H7 (cell line): ENCODE data around the gene POLR3B. TPM values are rescaled to one million over a fixed set of nuclear protein-coding genes. Genes with fewer than 3 reads are reported as not detected.

Experiments
- DNase-seq: peaks from one replicate; pipeline ENCODE4 v3.0.0; 2012
- H3K27me3 ChIP-seq: 2 replicates; pipeline ENCODE4 v1.6.0; 2011; ENCODE audit warnings: mild to moderate bottlenecking, low read length; ENCODE audit not compliant: control insufficient read depth, insufficient read depth
- H3K36me3 ChIP-seq: replicated peaks from 2 replicates; pipeline ENCODE4 v1.5.1; 2011; ENCODE audit warnings: low read length; ENCODE audit not compliant: control insufficient read depth, insufficient read depth
- H3K4me3 ChIP-seq: 2 replicates; pipeline ENCODE4 v1.5.1; 2011; ENCODE audit warnings: low read depth, mild to moderate bottlenecking, control low read depth, low read length, moderate library complexity; ENCODE audit not compliant: insufficient read depth
- total RNA-seq: library from RNA; depleted of rRNA; stranded (reverse); fragments of >200 nt; shearing (Covaris generic); gene quantifications from 2 replicates; pipeline ENCODE4 v1.2.3, GENCODE V29; 2014

POLR3B gene
- total RNA-seq, 1 experiment from 2014 or later = 8.5 TPM

DNA sequence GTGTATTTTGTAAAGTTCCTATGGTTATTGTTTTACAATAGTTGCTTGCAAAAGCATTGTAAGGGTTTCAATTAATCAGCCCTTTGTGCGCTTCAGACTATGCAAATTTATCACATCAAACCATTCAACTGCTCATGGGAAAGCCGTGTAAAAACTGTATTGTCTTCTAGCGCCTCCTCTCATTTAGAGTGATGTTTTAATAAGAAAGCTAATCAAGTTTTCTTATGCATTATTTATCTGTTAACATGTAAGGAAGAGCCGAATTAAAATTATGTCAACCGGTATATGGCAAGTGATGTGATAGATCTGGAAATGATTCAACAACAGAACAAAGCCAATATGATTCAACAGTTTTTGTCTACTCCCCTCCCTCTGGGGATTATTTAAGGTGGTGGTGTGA lies 132.7 kb downstream of the POLR3B start:
- H3K27me3 ChIP-seq = no peaks in the 10 kb centered on the region
- no peak for DNase-seq
- no peaks in the 10 kb centered on the region for H3K36me3 ChIP-seq
- no peak overlapping the region for H3K4me3 ChIP-seq

DNA sequence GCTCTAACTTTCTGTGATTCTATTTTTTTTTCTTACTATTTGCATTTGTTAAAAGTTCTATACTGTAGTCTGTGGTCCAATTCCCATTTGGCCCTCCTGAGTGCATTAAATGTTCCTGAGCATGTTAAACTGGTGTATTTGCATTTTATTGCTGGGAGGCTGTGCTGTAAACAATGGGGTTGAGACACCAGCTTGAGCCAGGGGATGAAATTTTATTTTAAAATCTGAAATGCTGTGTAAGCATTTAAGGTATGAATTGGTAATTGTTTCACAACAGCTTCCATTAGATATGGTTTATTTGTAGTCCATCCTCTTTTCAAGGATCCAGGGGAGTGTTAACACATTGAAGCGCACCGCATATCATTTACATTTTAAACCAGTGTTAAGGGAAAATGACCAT lies 135.3 kb downstream of the POLR3B start:
- Histone ChIP-seq H3K4me3 (no peak overlapping the region), H3K27me3 (no peaks in the 10 kb centered on the region), H3K36me3 (no peaks in the 10 kb centered on the region)
- DNase-seq = no peak

DNA sequence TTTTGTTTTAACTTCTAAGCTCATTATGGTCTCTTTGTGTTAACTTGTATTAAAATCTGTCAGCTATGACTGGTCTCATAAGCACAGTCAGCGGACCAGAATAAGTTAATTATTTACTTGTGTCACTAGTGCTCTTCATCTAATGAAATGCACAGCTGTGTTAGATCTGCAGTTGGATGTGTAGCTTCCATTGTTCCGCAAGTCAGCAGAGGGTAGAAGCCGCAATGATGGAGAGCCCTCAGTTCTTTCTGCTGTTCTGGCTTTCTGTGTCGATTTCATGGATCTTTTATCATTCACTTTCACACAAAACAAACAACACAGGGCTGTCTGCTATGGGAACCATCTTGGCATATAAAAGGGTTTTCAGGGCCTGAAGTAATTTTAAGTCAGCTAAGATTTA lies 136.0 kb downstream of the POLR3B start:
- no peaks in the 10 kb centered on the region for H3K27me3 ChIP-seq
- no peaks in the 10 kb centered on the region for H3K36me3 ChIP-seq
- DNase-seq = no peak
- no peak overlapping the region for H3K4me3 ChIP-seq

DNA sequence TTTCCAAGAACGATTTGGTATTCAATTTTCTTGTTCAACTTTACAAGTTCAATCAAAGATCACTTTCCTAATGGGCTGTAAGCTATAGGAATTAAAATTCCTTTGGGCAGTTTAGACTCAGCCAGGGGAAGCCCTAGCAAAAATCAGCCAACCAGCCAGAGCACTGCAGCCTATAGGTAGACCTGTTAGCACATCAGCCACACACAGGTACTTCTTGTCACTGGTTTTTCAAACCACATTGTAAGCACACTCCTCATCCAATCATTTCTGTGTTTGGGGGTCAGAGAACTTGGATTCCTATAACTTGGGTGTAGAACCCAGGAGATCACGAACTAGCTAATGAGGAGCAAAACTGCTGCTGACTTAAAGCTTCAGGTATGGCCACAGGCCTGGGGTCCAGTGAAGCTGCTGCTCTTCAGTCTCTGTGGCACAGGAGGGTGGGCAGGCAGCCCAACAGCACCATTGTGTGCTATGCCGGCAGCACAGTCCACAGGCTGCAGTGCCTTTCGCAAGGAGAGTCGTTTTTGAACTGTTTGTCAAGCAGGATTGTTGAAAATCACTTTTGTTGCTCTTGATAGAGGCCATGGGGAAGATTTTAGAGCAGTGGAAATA lies 137.9 kb downstream of the POLR3B start:
- no peak overlapping the region for H3K4me3 ChIP-seq
- no peaks in the 10 kb centered on the region for H3K36me3 ChIP-seq
- DNase-seq = no peak
- no peaks in the 10 kb centered on the region for H3K27me3 ChIP-seq

DNA sequence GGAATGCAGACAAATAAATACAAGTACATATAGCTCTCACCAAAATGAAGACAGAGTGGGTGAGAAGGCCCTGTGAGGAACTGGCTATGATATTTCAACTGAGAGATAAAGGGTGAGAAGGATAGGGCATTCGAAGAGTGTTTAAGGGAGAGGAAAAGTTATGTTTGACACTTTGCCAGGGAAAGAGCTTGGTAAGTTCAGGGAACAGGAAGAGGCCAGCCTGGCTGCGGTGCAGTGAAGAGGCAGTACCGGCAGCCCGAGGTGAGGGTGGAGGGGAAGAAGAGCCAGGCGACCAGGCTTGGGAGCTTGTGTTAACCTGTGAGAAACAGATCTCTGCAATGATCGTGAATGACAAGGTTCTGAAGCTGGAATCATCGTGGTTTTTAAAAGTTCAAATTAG lies 140.5 kb downstream of the POLR3B start:
- DNase-seq = no peak
- no peaks in the 10 kb centered on the region; the same call in 1 of the 2 replicates for H3K36me3 ChIP-seq

DNA sequence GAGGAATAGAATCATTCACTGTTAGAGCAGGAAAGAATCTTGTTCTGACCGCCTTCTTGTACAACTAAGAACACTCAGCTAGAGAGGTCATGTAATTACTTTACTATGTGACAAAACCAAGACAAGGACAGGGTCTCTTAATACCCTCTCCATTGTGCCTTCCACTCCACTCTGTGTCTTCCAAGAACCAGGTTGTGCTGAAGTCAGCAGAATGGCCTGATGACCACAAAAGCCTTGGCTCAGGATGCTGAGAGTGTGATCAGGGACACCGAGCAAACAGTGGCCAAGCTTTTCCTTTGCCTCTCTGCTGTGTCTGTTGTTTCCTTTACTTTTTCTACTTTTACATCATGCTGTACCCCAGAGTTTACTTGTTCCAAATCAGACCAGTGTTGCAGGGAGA lies 142.1 kb downstream of the POLR3B start:
- no peaks in the 10 kb centered on the region for H3K27me3 ChIP-seq
- H3K4me3 ChIP-seq = no peak overlapping the region
- no peak for DNase-seq
- no peaks in the 10 kb centered on the region; the same call in 1 of the 2 replicates for H3K36me3 ChIP-seq

More for the DNA sequence above, 140.5 kb downstream of the POLR3B start:
- Histone ChIP-seq H3K27me3 (no peaks in the 10 kb centered on the region), H3K4me3 (no peak overlapping the region)

DNA sequence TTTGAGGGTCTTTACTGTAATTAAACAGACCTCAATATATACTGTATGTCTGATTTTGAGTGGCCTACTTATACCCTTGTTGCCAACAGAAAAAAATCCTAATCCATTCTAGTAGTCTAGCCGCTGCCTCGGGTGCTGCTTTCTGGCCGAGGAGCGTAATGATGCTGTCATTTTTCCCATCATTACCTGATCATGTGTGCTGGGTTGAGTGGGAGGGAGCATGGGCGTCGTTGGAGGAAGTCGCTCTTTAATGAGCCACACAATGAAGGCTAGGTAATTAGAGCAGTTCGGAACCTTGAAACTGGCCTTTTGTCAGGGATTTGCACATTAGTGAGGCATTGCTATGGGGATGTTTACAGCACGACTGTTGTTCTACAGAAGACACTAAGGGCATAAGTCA lies 149.1 kb downstream of the POLR3B start:
- DNase-seq = no peak

DNA sequence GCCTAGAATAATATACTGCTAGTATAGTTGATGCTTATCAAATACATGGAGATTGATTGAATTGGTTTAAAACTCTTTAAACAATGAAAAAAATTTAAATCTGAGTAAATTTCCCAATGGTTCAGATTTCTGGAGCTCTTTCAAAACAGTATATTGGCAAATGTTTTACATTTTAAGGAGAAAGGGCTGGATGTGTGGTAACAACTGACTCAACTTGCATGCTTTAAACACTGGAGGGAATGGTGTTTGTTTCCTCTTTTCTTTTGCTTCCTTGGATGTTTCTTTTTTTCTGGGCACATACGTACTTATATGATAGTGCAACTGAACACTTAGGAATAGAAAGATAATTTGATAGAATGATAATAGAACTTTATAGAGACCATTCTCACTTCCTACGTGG lies 151.4 kb downstream of the POLR3B start:
- H3K4me3 ChIP-seq = no peak overlapping the region
- no peaks in the 10 kb centered on the region for H3K27me3 ChIP-seq
- no peak for DNase-seq
- H3K36me3 ChIP-seq = no peaks in the 10 kb centered on the region; the same call in 1 of the 2 replicates

More for the DNA sequence above, 149.1 kb downstream of the POLR3B start:
- Histone ChIP-seq H3K36me3 (no peaks in the 10 kb centered on the region; the same call in 1 of the 2 replicates), H3K4me3 (no peak overlapping the region), H3K27me3 (no peaks in the 10 kb centered on the region)

DNA sequence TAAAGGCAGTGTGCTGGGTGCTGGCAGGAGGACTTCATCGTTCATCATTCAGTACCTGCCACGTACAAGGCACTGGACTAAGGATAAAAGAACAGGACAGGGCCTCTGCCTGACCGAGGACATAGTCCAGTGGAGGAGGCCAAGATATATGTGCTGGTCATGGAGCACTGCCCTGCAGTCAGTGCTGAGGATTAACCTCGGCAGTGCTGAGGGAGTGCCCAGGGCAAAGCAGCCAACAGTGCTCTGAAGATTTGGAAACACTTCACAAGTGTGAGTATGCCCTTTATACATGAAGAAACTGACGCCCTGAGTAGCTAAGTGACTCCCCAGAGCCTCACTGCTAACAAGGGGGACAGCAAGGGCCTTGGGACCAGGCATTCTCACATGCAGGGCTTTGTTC lies 153.8 kb downstream of the POLR3B start:
- H3K36me3 ChIP-seq = no peaks in the 10 kb centered on the region; the same call in 1 of the 2 replicates
- H3K27me3 ChIP-seq = no peaks in the 10 kb centered on the region
- no peak overlapping the region for H3K4me3 ChIP-seq
- no peak for DNase-seq

DNA sequence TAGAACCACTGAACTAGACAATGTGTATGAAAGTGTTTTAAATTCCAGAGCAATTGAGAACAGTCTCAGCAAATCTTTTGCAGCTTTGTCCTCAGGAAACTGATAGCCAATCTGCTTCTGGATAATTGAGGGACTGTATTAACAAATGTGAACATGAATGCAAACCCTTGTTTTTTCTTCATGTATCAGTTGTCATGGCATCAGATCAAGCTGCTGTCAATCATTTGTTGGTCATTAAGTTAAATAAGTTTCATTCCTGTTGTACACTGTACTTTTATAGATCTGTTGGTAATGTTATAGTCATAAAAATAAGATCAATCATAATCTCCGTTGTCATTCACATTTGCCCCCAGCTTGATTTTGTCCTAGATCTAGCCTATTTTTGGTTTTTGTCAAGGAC lies 159.8 kb downstream of the POLR3B start:
- H3K27me3 ChIP-seq = no peaks in the 10 kb centered on the region
- no peak overlapping the region for H3K4me3 ChIP-seq
- no peaks in the 10 kb centered on the region for H3K36me3 ChIP-seq
- DNase-seq = no peak

DNA sequence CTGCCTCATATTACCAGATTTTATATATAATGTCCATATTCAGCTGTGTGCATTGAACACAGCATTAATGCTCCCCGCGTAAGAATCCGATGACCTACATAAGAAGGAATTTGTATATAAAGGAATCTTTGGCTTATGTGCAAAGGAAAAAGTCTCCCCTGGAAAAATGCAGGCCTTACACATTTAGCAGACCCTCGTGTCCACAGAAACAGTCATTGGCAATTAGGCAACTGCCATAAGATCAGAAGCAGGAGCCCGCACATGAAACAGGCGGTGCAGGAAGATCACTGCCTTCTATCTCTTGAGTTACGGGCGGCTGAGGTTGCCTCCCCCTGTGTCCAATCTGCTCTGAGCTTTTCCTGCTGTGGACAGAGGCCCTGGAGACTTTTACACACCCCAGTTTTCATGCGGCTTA lies 162.1 kb downstream of the POLR3B start:
- Histone ChIP-seq H3K36me3 (no peaks in the 10 kb centered on the region), H3K27me3 (no peaks in the 10 kb centered on the region), H3K4me3 (no peak overlapping the region)
- no peak for DNase-seq

DNA sequence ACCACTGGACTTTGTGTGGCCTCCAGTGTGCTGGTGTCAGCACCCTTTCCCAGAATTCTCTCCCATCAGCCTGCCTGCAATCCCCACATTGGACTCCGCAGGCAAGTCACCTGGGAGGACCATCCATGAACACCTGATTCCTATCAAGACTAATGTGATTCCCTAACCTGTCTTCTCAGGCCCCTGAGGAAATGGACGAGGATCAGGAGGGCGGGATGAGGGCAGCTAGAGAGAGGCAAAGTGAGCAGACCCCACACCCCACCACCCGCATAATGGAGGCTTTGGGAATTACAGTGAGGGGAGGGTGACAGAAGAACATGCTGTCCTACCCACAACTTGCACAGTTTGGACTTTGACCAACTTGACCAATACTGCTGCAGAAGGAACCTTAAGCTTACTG lies 164.4 kb downstream of the POLR3B start:
- Histone ChIP-seq H3K4me3 (no peak overlapping the region), H3K27me3 (no peaks in the 10 kb centered on the region), H3K36me3 (no peaks in the 10 kb centered on the region)
- DNase-seq = no peak

DNA sequence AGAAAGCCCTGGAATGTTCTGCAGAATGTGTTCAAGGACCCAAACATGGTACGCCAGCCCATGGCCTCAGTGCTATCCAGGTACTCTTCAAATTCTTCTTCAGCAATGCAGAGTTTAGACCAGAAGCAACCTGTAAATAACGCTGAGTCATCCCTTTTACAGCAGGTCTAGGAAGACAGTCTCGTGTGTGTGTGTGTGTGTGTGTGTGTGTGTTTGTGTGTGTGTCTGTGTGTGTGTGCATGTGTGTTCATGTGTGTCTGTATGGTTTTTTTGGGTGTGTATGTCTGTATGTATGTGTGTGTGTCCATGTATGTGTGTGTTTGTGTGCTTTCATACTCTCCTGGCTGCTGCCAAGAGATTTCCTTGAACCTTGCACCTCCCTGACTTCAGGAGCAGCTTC lies 165.2 kb downstream of the POLR3B start:
- no peaks in the 10 kb centered on the region for H3K36me3 ChIP-seq
- DNase-seq = no peak
- no peak overlapping the region for H3K4me3 ChIP-seq
- no peaks in the 10 kb centered on the region for H3K27me3 ChIP-seq

DNA sequence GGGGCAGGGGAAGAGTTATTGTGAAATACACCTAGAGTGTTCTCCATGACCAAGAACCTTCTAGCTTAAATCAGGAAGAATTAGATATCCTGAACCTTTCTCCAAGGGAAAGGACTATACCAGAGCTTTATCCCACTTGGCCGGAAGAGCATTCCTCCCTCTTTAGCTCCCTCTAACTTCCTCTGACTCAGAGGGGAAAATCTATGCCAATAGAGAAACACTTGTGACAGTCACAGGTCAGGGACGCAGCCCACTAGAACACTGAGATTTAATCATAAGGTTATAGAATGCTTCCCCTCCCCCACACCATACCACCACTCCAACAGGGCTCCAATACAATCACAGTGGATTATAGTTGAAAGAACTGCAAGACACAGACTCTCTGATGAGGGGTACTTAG lies 169.8 kb downstream of the POLR3B start:
- DNase-seq = no peak
- Histone ChIP-seq H3K36me3 (no peaks in the 10 kb centered on the region), H3K4me3 (no peak overlapping the region)

DNA sequence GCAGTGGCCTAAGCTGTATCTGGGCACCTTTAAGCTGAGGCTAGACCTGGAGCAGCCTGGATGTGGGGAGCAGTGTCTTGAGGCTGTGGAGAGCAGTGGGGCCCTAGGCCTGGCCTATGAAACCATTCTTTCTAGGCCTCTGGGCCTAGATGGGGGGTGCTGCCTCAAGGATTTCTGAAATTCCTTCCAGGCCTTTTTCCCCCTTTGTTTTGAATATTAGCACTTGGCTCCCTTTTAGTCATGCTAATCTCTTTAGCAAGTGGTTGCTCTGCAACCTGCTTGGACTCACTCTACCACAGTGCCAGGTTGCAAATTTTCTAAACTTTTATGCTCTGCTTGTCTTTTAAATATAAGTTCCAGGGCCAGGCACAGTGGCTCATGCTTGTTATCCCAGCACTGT lies 183.7 kb downstream of the POLR3B start:
- Histone ChIP-seq H3K36me3 (no peaks in the 10 kb centered on the region), H3K27me3 (no peaks in the 10 kb centered on the region), H3K4me3 (no peak overlapping the region)
- peak; percentile 25 for DNase-seq

More for the DNA sequence above, 169.8 kb downstream of the POLR3B start:
- no peaks in the 10 kb centered on the region for H3K27me3 ChIP-seq

DNA sequence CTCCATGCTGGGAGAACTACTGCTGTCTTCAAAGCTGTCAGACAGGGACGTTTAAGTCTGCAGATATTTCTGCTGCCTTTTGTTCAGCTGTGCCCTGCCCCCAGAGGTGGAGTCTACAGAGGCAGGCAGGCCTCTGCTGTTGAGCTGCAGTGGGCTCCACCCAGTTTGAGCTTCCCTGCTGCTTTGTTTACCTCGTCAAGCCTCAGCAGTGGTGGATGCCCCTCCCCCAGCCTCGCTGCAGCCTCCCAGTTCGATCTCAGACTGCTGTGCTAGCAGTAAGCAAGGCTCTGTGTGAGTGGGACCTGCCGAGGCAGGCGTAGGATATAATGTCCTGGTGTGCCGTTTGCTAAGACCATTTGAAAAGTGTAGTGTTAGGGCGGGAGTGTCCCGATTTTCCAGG lies 193.9 kb downstream of the POLR3B start:
- H3K36me3 ChIP-seq = no peaks in the 10 kb centered on the region
- no peak for DNase-seq
- H3K4me3 ChIP-seq = no peak overlapping the region
- H3K27me3 ChIP-seq = no peaks in the 10 kb centered on the region
